Glutamatergic neuron (in vitro differentiated cells): ENCODE results near the gene PPP2R2C. TPM values are rescaled to one million over a fixed set of nuclear protein-coding genes. Genes with fewer than 3 reads are reported as not detected.

Source experiments
- DNase-seq: peaks from one replicate; pipeline ENCODE4 v3.0.0; 2022
- H3K27ac Mint-ChIP-seq: one replicate; pipeline ENCODE4 v1.8.0; 2020; ENCODE audit warnings: mild to moderate bottlenecking, mixed read lengths, inconsistent platforms; ENCODE audit not compliant: unreplicated experiment
- H3K27me3 Mint-ChIP-seq: one replicate; pipeline ENCODE4 v1.8.0; 2020; ENCODE audit warnings: mild to moderate bottlenecking, moderate library complexity, mixed read lengths, inconsistent platforms; ENCODE audit not compliant: unreplicated experiment
- H3K36me3 Mint-ChIP-seq: one replicate; pipeline ENCODE4 v1.8.0; 2020; ENCODE audit warnings: mild to moderate bottlenecking, mixed read lengths, inconsistent platforms; ENCODE audit not compliant: unreplicated experiment
- H3K4me1 Mint-ChIP-seq: one replicate; pipeline ENCODE4 v1.8.0; 2020; ENCODE audit warnings: mild to moderate bottlenecking, low read depth, mixed read lengths, inconsistent platforms; ENCODE audit not compliant: unreplicated experiment
- H3K4me3 Mint-ChIP-seq: one replicate; pipeline ENCODE4 v1.8.0; 2020; ENCODE audit warnings: mild to moderate bottlenecking, mixed read lengths, inconsistent platforms; ENCODE audit not compliant: unreplicated experiment
- H3K9me3 Mint-ChIP-seq: one replicate; pipeline ENCODE4 v1.8.0; 2020; ENCODE audit warnings: mild to moderate bottlenecking, moderate library complexity, mixed read lengths, inconsistent platforms; ENCODE audit not compliant: unreplicated experiment
- total RNA-seq: library from RNA; stranded (reverse); fragmentation: NEBNext Ultra II Directional; extraction: Animal tissue kit (Norgen Biotek cat#: 25700); gene quantifications from one replicate; pipeline ENCODE4 v1.2.1, GENCODE V29; 2021; ENCODE audit not compliant: unreplicated experiment
- TF ChIP-seq, protein P1 (sequence below): fragments of 200-600 bp; sonication (generic); IDR thresholded peaks from one replicate; pipeline ENCODE4 v1.5.0; 2021; ENCODE audit not compliant: partially characterized antibody, unreplicated experiment

Gene PPP2R2C
- total RNA-seq, 1 donor from 2014 or later: 9.4 TPM

GRCh38 chr4:6275898-6276806, 196.3 kb downstream of the PPP2R2C start:
- Mint-ChIP-seq H3K36me3 (no peaks in the 10 kb centered on the region), H3K4me3 (no peak overlapping the region), H3K27me3 (peaks cover 6% of the 10 kb centered on the region), H3K27ac (no peak overlapping the region), H3K4me1 (peaks cover 37% of the 10 kb centered on the region), H3K9me3 (no peaks in the 10 kb centered on the region)
- no peak for DNase-seq
- TF ChIP-seq, protein P1, sequence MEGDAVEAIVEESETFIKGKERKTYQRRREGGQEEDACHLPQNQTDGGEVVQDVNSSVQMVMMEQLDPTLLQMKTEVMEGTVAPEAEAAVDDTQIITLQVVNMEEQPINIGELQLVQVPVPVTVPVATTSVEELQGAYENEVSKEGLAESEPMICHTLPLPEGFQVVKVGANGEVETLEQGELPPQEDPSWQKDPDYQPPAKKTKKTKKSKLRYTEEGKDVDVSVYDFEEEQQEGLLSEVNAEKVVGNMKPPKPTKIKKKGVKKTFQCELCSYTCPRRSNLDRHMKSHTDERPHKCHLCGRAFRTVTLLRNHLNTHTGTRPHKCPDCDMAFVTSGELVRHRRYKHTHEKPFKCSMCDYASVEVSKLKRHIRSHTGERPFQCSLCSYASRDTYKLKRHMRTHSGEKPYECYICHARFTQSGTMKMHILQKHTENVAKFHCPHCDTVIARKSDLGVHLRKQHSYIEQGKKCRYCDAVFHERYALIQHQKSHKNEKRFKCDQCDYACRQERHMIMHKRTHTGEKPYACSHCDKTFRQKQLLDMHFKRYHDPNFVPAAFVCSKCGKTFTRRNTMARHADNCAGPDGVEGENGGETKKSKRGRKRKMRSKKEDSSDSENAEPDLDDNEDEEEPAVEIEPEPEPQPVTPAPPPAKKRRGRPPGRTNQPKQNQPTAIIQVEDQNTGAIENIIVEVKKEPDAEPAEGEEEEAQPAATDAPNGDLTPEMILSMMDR: no peak

- peaks cover 2% of the 10 kb centered on the region for H3K9me3 Mint-ChIP-seq
- no peak for DNase-seq
- no peak overlapping the region for H3K4me3 Mint-ChIP-seq
- H3K27me3 Mint-ChIP-seq: peaks cover 6% of the 10 kb centered on the region
- H3K4me1 Mint-ChIP-seq: peaks cover 39% of the 10 kb centered on the region
- TF ChIP-seq, protein P1: no peak
- no peaks in the 10 kb centered on the region for H3K36me3 Mint-ChIP-seq
- H3K27ac Mint-ChIP-seq: no peak overlapping the region
Observed at GRCh38 chr4:6275351-6275750, 197.1 kb downstream of the PPP2R2C start.

DNA sequence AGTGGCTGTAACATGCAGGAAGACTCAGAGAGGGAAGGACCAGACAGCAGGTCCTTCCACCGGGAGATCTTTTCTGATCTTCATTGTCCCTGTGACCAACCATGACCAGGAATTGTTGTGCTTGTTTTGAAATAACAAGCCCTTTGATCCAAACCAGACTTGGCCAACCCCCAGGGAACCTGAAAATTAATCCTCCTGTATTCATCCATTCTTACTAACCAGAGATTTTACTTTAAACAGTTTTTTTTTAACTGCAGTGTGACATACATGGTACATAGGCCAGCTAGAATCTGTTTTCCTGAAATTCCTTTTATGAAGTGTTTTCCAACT, 198.8 kb downstream of the PPP2R2C start:
- peaks cover 6% of the 10 kb centered on the region for H3K27me3 Mint-ChIP-seq
- H3K36me3 Mint-ChIP-seq: no peaks in the 10 kb centered on the region
- peak overlapping the region; percentile 90 for H3K27ac Mint-ChIP-seq
- H3K9me3 Mint-ChIP-seq: peaks cover 6% of the 10 kb centered on the region
- TF ChIP-seq, protein P1: no peak
- H3K4me1 Mint-ChIP-seq: peaks cover 39% of the 10 kb centered on the region
- DNase-seq: no peak
- H3K4me3 Mint-ChIP-seq: peak overlapping the region; percentile 80

- Mint-ChIP-seq H3K27ac (peak overlapping the region; percentile 90), H3K4me1 (peaks cover 39% of the 10 kb centered on the region), H3K36me3 (no peaks in the 10 kb centered on the region), H3K4me3 (peak overlapping the region; percentile 80), H3K9me3 (peaks cover 8% of the 10 kb centered on the region), H3K27me3 (peaks cover 6% of the 10 kb centered on the region)
- TF ChIP-seq, protein P1: no peak
- peak; percentile 45 for DNase-seq
Observed at GRCh38 chr4:6272863-6273660, 199.4 kb downstream of the PPP2R2C start.
